Uterus (tissue), 2 donors: ENCODE results near the gene MPP7.

ENCODE experiments used
- POLR2A ChIP-seq, 2 donors: fragments of 450-650 bp; IDR thresholded peaks; one replicate each; pipeline ENCODE4 v1.6.1; 2016; ENCODE audit warnings: antibody characterized with exemption in 2 of 2, mild to moderate bottlenecking in 1 of 2, moderate library complexity in 1 of 2
- TF ChIP-seq, protein P1 (sequence below), 4 experiments: fragments of 200-600 bp in 2 of 4; fragments of 450-650 bp in 2 of 4; sonication (generic) in 2 of 4; IDR thresholded peaks; one replicate each; pipeline ENCODE4 v1.5.1; 2016 to 2019; ENCODE audit warnings: antibody characterized with exemption in 4 of 4, mild to moderate bottlenecking in 2 of 4, moderate library complexity in 1 of 4

GRCh38 chr10:28254290-28254985 is 48.4 kb downstream of the MPP7 start:
- TF ChIP-seq, protein P1, sequence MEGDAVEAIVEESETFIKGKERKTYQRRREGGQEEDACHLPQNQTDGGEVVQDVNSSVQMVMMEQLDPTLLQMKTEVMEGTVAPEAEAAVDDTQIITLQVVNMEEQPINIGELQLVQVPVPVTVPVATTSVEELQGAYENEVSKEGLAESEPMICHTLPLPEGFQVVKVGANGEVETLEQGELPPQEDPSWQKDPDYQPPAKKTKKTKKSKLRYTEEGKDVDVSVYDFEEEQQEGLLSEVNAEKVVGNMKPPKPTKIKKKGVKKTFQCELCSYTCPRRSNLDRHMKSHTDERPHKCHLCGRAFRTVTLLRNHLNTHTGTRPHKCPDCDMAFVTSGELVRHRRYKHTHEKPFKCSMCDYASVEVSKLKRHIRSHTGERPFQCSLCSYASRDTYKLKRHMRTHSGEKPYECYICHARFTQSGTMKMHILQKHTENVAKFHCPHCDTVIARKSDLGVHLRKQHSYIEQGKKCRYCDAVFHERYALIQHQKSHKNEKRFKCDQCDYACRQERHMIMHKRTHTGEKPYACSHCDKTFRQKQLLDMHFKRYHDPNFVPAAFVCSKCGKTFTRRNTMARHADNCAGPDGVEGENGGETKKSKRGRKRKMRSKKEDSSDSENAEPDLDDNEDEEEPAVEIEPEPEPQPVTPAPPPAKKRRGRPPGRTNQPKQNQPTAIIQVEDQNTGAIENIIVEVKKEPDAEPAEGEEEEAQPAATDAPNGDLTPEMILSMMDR (IDR thresholded peaks at IDR 0.05) = no peak
- TF ChIP-seq POLR2A (IDR thresholded peaks at IDR 0.05) = no peak
